SK-N-SH treated with all-trans-retinoic acid at 6 μM for 48 hours (cell line): Measurements from ENCODE around the gene POLR1C.

Source experiments
- ATAC-seq: fragments of 200-7000 bp; cut with Tn5 transposase; 3 replicates; pipeline ENCODE4 v1.9.1; 2020; ENCODE audit warnings: mild to moderate bottlenecking, moderate library complexity
- BACH2 ChIP-seq: fragments of 250-450 bp; sonication (Bioruptor Pico); IDR thresholded peaks from 2 replicates; pipeline ENCODE4 v1.9.0; 2021; ENCODE audit warnings: mild to moderate bottlenecking, borderline replicate concordance
- CREB5 ChIP-seq: fragments of 250-450 bp; sonication (Bioruptor Pico); IDR thresholded peaks from 2 replicates; pipeline ENCODE4 v1.5.1; 2020; ENCODE audit warnings: low read depth, mild to moderate bottlenecking, moderate library complexity
- ESRRG ChIP-seq: fragments of 250-450 bp; sonication (Bioruptor Pico); IDR thresholded peaks from 2 replicates; pipeline ENCODE4 v1.6.1; 2021; ENCODE audit warnings: mild to moderate bottlenecking
- GLIS3 ChIP-seq: fragments of 250-450 bp; sonication (Bioruptor Pico); IDR thresholded peaks from 2 replicates; pipeline ENCODE4 v1.5.0; 2020; ENCODE audit warnings: mild to moderate bottlenecking, moderate library complexity
- ISL1 ChIP-seq: fragments of 250-450 bp; sonication (Bioruptor Pico); IDR thresholded peaks from 2 replicates; pipeline ENCODE4 v2.1.2; 2022; ENCODE audit warnings: mild to moderate bottlenecking, moderate library complexity
- OSR1 ChIP-seq: fragments of 250-450 bp; sonication (Bioruptor Pico); IDR thresholded peaks from 2 replicates; pipeline ENCODE4 v1.8.0; 2022; ENCODE audit warnings: moderate library complexity, mild to moderate bottlenecking, inconsistent platforms
- PPARA ChIP-seq: fragments of 250-450 bp; sonication (Bioruptor Pico); IDR thresholded peaks from 2 replicates; pipeline ENCODE4 v1.5.0; 2020; ENCODE audit warnings: mild to moderate bottlenecking, borderline replicate concordance
- SNAI2 ChIP-seq: fragments of 250-450 bp; sonication (Bioruptor Pico); IDR thresholded peaks from 2 replicates; pipeline ENCODE4 v1.5.0; 2020; ENCODE audit warnings: mild to moderate bottlenecking, moderate library complexity
- TOX ChIP-seq: fragments of 250-450 bp; sonication (Bioruptor Pico); IDR thresholded peaks from 2 replicates; pipeline ENCODE4 v1.8.0; 2021; ENCODE audit warnings: mild to moderate bottlenecking, moderate library complexity, borderline replicate concordance
- ZC3H10 ChIP-seq: fragments of 250-450 bp; sonication (Bioruptor Pico); IDR thresholded peaks from 2 replicates; pipeline ENCODE4 v1.5.1; 2021; ENCODE audit warnings: mild to moderate bottlenecking, moderate library complexity
- ZFP3 ChIP-seq: fragments of 250-450 bp; sonication (Bioruptor Pico); IDR thresholded peaks from 2 replicates; pipeline ENCODE4 v1.5.0; 2020; ENCODE audit warnings: mild to moderate bottlenecking, moderate library complexity
- ZFP30 ChIP-seq: fragments of 450-650 bp; formaldehyde crosslinking; IDR thresholded peaks from 2 replicates; pipeline ENCODE4 v1.5.0; 2022; ENCODE audit warnings: mild to moderate bottlenecking, moderate library complexity
- ZNF565 ChIP-seq: fragments of 450-650 bp; formaldehyde crosslinking; conservative IDR thresholded peaks from 2 replicates; pipeline ENCODE4 v1.5.0; 2020; ENCODE audit warnings: low read depth, mild to moderate bottlenecking, moderate library complexity
- ZNF70 ChIP-seq: fragments of 450-650 bp; formaldehyde crosslinking; IDR thresholded peaks from 2 replicates; pipeline ENCODE4 v1.5.0; 2020; ENCODE audit warnings: mild to moderate bottlenecking, moderate library complexity
- ZNF8 ChIP-seq: fragments of 450-650 bp; formaldehyde crosslinking; IDR thresholded peaks from 2 replicates; pipeline ENCODE4 v1.5.0; 2020; ENCODE audit warnings: mild to moderate bottlenecking, moderate library complexity
- TF ChIP-seq, protein P1 (sequence below): fragments of 250-450 bp; sonication (Bioruptor Pico); IDR thresholded peaks from 2 replicates; pipeline ENCODE4 v1.8.0; 2021; ENCODE audit warnings: low read depth, mild to moderate bottlenecking, moderate library complexity, borderline replicate concordance
- TF ChIP-seq, protein P2 (sequence below): fragments of 250-450 bp; sonication (Bioruptor Pico); IDR thresholded peaks from 2 replicates; pipeline ENCODE4 v1.5.0; 2020; ENCODE audit warnings: mild to moderate bottlenecking, moderate library complexity
- TF ChIP-seq, protein P3 (sequence below): fragments of 250-450 bp; sonication (Bioruptor Pico); IDR thresholded peaks from 2 replicates; pipeline ENCODE4 v1.5.1; 2021; ENCODE audit warnings: mild to moderate bottlenecking, moderate library complexity

POLR1C gene

GRCh38 chr6:43476746-43477145 is 40.1 kb upstream of the POLR1C start:
- no peak for TF ChIP-seq PPARA
- TF ChIP-seq, protein P1, sequence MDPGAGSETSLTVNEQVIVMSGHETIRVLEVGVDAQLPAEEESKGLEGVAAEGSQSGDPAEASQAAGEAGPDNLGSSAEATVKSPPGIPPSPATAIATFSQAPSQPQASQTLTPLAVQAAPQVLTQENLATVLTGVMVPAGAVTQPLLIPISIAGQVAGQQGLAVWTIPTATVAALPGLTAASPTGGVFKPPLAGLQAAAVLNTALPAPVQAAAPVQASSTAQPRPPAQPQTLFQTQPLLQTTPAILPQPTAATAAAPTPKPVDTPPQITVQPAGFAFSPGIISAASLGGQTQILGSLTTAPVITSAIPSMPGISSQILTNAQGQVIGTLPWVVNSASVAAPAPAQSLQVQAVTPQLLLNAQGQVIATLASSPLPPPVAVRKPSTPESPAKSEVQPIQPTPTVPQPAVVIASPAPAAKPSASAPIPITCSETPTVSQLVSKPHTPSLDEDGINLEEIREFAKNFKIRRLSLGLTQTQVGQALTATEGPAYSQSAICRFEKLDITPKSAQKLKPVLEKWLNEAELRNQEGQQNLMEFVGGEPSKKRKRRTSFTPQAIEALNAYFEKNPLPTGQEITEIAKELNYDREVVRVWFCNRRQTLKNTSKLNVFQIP (CRISPR knock-in tag) = no peak
- ATAC-seq = peak; percentile 32

DNA sequence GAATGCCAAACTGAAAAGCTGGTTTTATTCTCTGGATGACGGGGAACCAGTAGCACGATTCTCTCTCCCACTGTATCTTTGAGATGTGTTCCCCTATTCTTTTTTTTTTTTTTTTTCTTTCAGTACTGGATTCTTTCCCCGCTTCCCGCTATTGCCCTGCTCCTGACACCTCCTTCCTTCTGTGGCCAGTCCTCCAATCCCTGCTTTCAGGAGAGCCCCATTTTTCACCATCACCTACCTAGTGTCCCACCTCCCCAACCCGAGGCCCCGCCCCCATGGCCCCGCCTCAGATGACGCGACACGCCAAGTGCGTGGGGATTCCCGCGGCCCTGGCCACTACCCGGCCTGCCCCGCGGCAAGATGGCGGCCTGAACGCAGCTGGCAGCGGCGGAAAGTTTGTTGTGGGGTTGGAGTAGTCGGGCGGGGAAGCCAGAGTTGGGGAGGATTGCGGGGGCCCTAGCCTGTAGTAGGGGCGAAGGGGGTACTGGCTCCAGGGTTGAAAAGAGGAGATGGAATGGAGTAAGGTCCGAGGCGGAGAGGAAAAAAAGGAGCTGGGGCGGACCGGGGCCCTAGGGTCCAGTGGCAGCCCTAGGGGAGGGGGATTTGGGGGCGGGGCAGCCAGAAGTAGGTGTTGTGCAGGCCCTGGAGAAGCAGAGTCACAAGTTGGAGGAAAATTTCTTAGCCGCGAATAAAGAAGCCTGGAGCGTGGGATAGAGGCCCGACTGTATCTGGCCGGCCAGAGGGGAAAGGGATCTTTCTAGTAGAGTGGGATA is 39.5 kb upstream of the POLR1C start, which contains the start of gene TJAP1:
TJAP1 (plus strand) TSS at position 336 of the 773 bp plus-strand sequence. CDS start 21,432 bp downstream, outside the sequence.
- ATAC-seq = peak; percentile 100
- TF ChIP-seq GLIS3 (CRISPR knock-in tag) (no peak), SNAI2 (CRISPR knock-in tag) (no peak)

DNA sequence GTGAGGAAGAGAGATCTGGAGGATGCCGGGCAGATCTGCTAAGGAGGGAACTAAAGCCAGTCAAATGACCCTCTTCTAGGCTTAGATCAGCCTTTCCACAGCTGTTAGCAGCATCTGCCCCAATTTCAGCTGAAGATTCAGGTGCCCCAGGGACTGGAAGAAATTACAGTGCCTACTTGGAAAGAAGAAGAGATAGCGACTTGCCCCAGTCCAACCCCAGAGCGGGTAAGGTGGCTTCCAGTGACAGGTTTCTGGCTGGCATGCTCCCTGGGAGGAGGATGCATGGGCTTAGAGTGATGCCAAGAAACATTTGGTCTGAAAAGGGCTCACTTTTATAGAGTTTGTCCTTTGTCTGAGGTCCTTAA is 38.9 kb upstream of the POLR1C start:
- TF ChIP-seq ZFP3 (CRISPR knock-in tag) (no peak), ZNF8 (CRISPR knock-in tag) (no peak), TOX (no peak), PPARA (no peak), BACH2 (CRISPR knock-in tag) (no peak), ESRRG (CRISPR knock-in tag) (no peak), SNAI2 (CRISPR knock-in tag) (no peak), ZC3H10 (no peak), CREB5 (CRISPR knock-in tag) (no peak), GLIS3 (CRISPR knock-in tag) (no peak), ZFP30 (CRISPR knock-in tag) (no peak), OSR1 (no peak), ZNF565 (CRISPR knock-in tag) (no peak), ZNF70 (no peak)
- TF ChIP-seq, protein P2, sequence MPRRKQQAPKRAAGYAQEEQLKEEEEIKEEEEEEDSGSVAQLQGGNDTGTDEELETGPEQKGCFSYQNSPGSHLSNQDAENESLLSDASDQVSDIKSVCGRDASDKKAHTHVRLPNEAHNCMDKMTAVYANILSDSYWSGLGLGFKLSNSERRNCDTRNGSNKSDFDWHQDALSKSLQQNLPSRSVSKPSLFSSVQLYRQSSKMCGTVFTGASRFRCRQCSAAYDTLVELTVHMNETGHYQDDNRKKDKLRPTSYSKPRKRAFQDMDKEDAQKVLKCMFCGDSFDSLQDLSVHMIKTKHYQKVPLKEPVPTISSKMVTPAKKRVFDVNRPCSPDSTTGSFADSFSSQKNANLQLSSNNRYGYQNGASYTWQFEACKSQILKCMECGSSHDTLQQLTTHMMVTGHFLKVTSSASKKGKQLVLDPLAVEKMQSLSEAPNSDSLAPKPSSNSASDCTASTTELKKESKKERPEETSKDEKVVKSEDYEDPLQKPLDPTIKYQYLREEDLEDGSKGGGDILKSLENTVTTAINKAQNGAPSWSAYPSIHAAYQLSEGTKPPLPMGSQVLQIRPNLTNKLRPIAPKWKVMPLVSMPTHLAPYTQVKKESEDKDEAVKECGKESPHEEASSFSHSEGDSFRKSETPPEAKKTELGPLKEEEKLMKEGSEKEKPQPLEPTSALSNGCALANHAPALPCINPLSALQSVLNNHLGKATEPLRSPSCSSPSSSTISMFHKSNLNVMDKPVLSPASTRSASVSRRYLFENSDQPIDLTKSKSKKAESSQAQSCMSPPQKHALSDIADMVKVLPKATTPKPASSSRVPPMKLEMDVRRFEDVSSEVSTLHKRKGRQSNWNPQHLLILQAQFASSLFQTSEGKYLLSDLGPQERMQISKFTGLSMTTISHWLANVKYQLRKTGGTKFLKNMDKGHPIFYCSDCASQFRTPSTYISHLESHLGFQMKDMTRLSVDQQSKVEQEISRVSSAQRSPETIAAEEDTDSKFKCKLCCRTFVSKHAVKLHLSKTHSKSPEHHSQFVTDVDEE = no peak
- TF ChIP-seq, protein P3, sequence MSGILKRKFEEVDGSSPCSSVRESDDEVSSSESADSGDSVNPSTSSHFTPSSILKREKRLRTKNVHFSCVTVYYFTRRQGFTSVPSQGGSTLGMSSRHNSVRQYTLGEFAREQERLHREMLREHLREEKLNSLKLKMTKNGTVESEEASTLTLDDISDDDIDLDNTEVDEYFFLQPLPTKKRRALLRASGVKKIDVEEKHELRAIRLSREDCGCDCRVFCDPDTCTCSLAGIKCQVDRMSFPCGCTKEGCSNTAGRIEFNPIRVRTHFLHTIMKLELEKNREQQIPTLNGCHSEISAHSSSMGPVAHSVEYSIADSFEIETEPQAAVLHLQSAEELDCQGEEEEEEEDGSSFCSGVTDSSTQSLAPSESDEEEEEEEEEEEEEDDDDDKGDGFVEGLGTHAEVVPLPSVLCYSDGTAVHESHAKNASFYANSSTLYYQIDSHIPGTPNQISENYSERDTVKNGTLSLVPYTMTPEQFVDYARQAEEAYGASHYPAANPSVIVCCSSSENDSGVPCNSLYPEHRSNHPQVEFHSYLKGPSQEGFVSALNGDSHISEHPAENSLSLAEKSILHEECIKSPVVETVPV = no peak
- TF ChIP-seq, protein P1 (CRISPR knock-in tag) = no peak
- peak; percentile 5; the same call in 2 of the 3 replicates for ATAC-seq

DNA sequence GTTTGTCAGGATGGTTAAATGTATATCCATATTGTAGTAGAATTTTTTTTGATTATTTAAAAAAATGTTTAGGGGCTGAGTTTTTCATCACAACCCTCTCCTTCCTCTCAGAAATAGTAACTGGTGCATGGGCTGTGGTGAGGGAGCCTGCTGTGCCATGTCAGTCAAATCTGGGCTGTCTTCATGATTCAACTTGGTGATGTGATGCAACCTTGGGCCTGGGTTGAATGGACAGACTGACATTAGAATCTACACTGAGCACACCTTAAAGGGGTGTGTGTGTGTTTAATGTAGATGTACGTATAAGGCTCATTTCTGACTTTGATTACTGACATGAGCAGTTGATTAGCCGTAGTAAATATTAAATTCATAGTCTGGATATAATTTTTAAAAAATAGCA is 35.8 kb upstream of the POLR1C start:
- no peak for ATAC-seq
- TF ChIP-seq, protein P1 (CRISPR knock-in tag) = no peak
- no peak for TF ChIP-seq ZNF8 (CRISPR knock-in tag)
- TF ChIP-seq ISL1 (CRISPR knock-in tag) = no peak
- no peak for TF ChIP-seq GLIS3 (CRISPR knock-in tag)
- no peak for TF ChIP-seq PPARA
- no peak for TF ChIP-seq TOX
- TF ChIP-seq, protein P3 = no peak
- no peak for TF ChIP-seq ESRRG (CRISPR knock-in tag)
- TF ChIP-seq, protein P2 = no peak
- TF ChIP-seq OSR1 = no peak
- TF ChIP-seq ZC3H10 = no peak
